ENCODE results near the gene HIP1R. TPM values are rescaled to one million over a fixed set of nuclear protein-coding genes. Genes with fewer than 3 reads are reported as not detected.
"Not testable (repeated sequence)": the region's sequence is repeated elsewhere in the genome, so short reads cannot be mapped to it uniquely, and the experiment has no call there.

HIP1R gene
- total and polyA plus RNA-seq, 8 donors, result 23.7 to 36.7 (median 30.4) TPM

DNA sequence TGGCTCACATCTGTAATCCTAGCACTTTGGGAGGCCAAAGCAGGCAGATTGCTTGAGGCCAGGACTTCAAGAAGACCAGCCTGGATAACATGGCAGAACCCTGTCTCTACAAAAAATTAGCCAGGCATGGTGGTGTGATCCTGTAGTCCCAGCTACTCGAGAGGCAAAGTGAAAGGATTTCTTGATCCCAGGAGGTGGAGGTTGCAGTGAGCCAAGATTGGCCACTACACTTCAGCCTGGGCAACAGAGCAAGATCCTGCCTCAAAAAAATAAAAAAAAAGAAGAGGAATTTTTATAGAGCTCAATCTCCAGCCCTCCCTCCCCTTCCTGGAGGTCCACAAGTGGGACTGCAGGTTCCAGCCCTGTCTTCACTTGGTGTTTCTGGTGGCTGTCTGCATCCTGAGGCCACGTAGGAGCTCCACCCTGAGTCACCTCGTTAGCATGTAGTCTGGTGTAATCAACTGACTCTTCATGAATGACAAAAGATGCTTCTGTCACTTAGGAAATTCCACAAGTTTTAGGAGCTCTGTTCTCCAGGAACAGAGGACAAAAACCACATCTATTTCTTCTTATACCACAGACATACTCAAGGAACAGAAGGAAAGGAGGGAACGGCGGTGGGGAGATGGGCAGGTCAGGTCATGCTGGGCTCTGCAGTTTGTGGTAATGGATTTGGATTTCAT is 44.7 kb upstream of the HIP1R start:
- no peak overlapping the region for H3K4me3 ChIP-seq
- peaks cover 0 to 5% of the 10 kb centered on the region in 2 donors for H3K4me1 ChIP-seq
- no peaks in the 10 kb centered on the region for H3K36me3 ChIP-seq
- no peaks in the 10 kb centered on the region for H3K27me3 ChIP-seq
- no peak for DNase-seq
- H3K9me3 ChIP-seq, result no peaks in the 10 kb centered on the region
- no peak for ATAC-seq
- TF ChIP-seq, protein P1, sequence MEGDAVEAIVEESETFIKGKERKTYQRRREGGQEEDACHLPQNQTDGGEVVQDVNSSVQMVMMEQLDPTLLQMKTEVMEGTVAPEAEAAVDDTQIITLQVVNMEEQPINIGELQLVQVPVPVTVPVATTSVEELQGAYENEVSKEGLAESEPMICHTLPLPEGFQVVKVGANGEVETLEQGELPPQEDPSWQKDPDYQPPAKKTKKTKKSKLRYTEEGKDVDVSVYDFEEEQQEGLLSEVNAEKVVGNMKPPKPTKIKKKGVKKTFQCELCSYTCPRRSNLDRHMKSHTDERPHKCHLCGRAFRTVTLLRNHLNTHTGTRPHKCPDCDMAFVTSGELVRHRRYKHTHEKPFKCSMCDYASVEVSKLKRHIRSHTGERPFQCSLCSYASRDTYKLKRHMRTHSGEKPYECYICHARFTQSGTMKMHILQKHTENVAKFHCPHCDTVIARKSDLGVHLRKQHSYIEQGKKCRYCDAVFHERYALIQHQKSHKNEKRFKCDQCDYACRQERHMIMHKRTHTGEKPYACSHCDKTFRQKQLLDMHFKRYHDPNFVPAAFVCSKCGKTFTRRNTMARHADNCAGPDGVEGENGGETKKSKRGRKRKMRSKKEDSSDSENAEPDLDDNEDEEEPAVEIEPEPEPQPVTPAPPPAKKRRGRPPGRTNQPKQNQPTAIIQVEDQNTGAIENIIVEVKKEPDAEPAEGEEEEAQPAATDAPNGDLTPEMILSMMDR (IDR thresholded peaks at IDR 0.05), result no peak
- intact Hi-C loops (cut with DNase I), result loop anchor here in 1 of 2 donors (5.0 kb wide), 1 partner anchor 162 kb away; no protein-coding TSS in a partner anchor
- no peak overlapping the region for H3K27ac ChIP-seq

DNA sequence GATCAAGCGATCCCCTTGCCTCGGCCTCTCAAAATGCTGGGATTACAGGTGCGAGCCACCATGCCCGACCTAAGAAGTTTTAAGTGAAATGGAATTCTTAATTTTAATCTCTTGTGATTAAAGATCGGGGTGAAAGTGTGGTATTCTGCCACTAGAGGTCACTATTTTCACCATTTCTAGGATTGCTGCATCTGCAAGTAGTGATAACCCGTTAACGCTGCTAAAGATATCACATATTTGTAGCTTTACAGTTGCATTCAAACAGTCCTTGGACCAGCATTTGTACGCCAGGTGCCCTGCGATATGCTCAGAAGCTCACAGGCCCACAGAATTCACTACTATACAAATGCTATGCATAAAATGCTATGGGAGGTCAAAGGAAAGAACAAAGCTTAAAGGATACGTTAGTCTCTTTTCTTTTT is 41.6 kb upstream of the HIP1R start:
- H3K36me3 ChIP-seq, result no peaks in the 10 kb centered on the region
- intact Hi-C loops (cut with DNase I), result loop anchor here in 1 of 2 donors (5.0 kb wide), 1 partner anchor 159 kb away; no protein-coding TSS in a partner anchor
- H3K4me1 ChIP-seq, result peaks cover 0 to 5% of the 10 kb centered on the region in 2 donors
- no peak overlapping the region for H3K4me3 ChIP-seq
- DNase-seq, result peak in 2 of 4 donors; percentile 36 to 43
- ATAC-seq, result peak; percentile 88
- H3K9me3 ChIP-seq, result no peaks in the 10 kb centered on the region
- TF ChIP-seq, protein P1 (IDR thresholded peaks at IDR 0.05), result peak; percentile 58 to 61
- no peak overlapping the region for H3K27ac ChIP-seq
- no peaks in the 10 kb centered on the region for H3K27me3 ChIP-seq

DNA sequence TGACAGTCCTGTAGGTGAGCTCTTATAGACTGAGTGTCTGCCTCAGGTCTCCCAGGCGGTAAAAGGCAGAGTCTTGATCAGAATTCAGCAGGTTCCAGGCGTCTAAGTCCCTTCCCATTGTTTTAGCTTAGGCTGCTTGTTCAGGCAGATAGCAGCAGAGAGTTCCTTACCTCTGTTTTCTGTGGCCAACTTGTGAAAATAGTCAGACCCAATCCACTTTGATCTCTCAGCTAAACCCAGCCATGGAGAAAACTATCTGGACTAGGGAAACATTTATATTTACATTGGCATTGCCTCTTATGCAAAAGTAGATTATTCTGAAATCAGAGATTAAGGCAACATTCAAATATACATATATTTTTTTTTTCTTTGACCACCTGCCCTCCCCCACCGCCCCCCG is 39.5 kb upstream of the HIP1R start:
- TF ChIP-seq, protein P1 (IDR thresholded peaks at IDR 0.05), result no peak
- no peaks in the 10 kb centered on the region for H3K9me3 ChIP-seq
- no peaks in the 10 kb centered on the region for H3K36me3 ChIP-seq
- H3K4me1 ChIP-seq, result peaks cover 0 to 5% of the 10 kb centered on the region in 2 donors
- H3K4me3 ChIP-seq, result no peak overlapping the region
- no peak for ATAC-seq
- H3K27ac ChIP-seq, result no peak overlapping the region
- H3K27me3 ChIP-seq, result no peaks in the 10 kb centered on the region
- intact Hi-C loops (cut with DNase I), result no loop called here
- no peak for DNase-seq

DNA sequence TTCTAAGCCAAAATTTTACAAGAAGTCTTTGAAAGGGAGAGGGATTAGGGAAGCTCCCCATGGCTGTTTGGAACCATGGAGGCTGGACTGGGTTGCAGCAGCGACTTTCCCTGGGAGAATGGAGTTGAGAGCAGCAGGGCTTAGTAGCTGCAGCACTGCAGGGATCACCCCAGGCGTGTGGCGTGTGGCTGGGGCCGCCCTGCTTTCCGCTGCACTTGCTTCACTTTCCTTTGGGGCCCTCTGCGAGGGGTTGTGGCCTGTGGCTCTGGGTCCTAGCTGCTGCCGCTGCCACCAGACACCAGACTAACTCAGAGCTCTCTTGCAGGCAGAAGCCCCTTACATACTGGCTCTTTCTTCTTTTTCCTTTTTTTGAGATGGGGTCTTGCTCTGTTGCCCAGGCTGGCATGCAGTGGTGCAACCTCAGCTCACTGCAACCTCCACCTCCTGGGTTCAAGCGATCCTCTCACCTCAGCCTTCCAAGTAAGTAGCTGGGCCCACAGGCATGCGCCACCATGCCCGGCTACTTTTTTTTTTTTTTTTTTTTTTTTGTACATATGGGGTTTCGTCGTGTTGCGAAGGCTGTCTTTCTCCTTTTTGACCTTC is 35.5 kb upstream of the HIP1R start:
- ATAC-seq, result no peak
- Histone ChIP-seq H3K27me3 (no peaks in the 10 kb centered on the region), H3K4me3 (no peak overlapping the region), H3K4me1 (no peaks in the 10 kb centered on the region), H3K36me3 (no peaks in the 10 kb centered on the region), H3K27ac (no peak overlapping the region), H3K9me3 (no peaks in the 10 kb centered on the region)
- TF ChIP-seq, protein P1 (IDR thresholded peaks at IDR 0.05), result no peak
- DNase-seq, result no peak
- intact Hi-C loops (cut with DNase I), result no loop called here

DNA sequence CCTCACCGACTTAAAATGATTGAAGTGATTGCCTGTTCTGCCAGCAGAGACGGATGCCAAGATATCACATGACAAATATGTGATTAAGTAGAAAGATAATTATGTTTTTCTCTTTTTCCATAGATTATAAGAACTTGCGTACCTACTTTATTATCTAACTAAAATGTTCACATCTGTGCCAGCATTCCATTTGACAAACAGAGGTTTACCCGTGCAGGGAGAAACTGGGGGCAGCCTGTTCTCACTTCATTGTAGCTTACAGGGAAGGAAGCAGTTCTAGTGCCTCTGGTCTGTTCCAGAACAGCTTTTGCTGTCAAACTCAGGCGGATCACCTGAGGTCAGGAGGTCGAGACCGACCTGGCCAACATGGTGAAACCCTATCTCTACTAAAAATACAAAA is 31.3 kb upstream of the HIP1R start:
- intact Hi-C loops (cut with DNase I), result no loop called here
- DNase-seq, result no peak
- TF ChIP-seq, protein P1 (IDR thresholded peaks at IDR 0.05), result no peak
- Histone ChIP-seq H3K9me3 (no peaks in the 10 kb centered on the region), H3K27ac (no peak overlapping the region), H3K4me3 (no peak overlapping the region), H3K27me3 (no peaks in the 10 kb centered on the region), H3K36me3 (no peaks in the 10 kb centered on the region), H3K4me1 (no peaks in the 10 kb centered on the region)
- no peak for ATAC-seq

DNA sequence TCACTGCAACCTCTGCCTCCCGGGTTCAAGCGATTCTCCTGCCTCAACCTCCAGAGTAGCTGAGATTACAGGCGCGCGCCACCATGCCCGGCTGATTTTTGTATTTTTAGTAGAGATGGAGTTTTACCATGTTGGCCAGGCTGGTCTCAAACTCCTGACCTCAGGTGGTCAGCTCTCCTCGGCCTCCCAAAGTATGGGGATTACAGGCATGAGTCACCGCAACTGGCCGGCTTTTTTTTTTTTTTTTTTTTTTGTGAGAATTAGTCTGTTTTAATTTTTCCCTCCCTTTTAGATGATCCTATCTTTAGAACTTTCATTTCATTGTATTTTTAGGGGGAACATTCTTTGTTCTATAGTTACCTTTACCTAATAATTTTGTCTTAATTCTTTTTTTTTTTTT is 30.3 kb upstream of the HIP1R start:
- H3K27me3 ChIP-seq; ATAC-seq; H3K4me3 ChIP-seq; DNase-seq; H3K9me3 ChIP-seq; H3K36me3 ChIP-seq; H3K27ac ChIP-seq; intact Hi-C loops (cut with DNase I); H3K4me1 ChIP-seq: not testable (repeated sequence)

Measured in left lung (tissue), 10 donors.